NCI-H526 treated with DMSO at 0.1 percent for 48 hours (cell line): Measurements from ENCODE around the gene NOS1.

Experiments used
- DNase-seq: peaks from one replicate; lab custom pipeline; 2025; lab: John Stamatoyannopoulos, UW

NOS1 gene

GRCh38 chr12:117363953-117364486 lies 2.6 kb upstream of the NOS1 start:
- peak; percentile 9 for DNase-seq

GRCh38 chr12:117363056-117363662 lies 1.7 kb upstream of the NOS1 start:
- DNase-seq = no peak

GRCh38 chr12:117362391-117362790 lies 965 bp upstream of the NOS1 start:
- no peak for DNase-seq

GRCh38 chr12:117361905-117362304 lies 479 bp upstream of the NOS1 start:
- DNase-seq = no peak

- no peak for DNase-seq
Measured at GRCh38 chr12:117360551-117361346, 677 bp downstream of the NOS1 start.

GRCh38 chr12:117360222-117360550 lies 1.2 kb downstream of the NOS1 start:
- no peak for DNase-seq

- no peak for DNase-seq
Measured at GRCh38 chr12:117359029-117359845, 2.2 kb downstream of the NOS1 start.

GRCh38 chr12:117356048-117356447 lies 5.4 kb downstream of the NOS1 start:
- no peak for DNase-seq

- no peak for DNase-seq
Measured at GRCh38 chr12:117352883-117353282, 8.5 kb downstream of the NOS1 start.

GRCh38 chr12:117352206-117352605 lies 9.2 kb downstream of the NOS1 start:
- no peak for DNase-seq

GRCh38 chr12:117350140-117350539 lies 11.3 kb downstream of the NOS1 start:
- no peak for DNase-seq

GRCh38 chr12:117347588-117347987 lies 13.8 kb downstream of the NOS1 start:
- no peak for DNase-seq

GRCh38 chr12:117344716-117345115 lies 16.7 kb downstream of the NOS1 start:
- no peak for DNase-seq

GRCh38 chr12:117343849-117344248 lies 17.6 kb downstream of the NOS1 start:
- DNase-seq = no peak

- DNase-seq = no peak
Measured at GRCh38 chr12:117343296-117343695, 18.1 kb downstream of the NOS1 start.

GRCh38 chr12:117342682-117343081 lies 18.7 kb downstream of the NOS1 start:
- no peak for DNase-seq

GRCh38 chr12:117342247-117342646 lies 19.2 kb downstream of the NOS1 start:
- DNase-seq = no peak

GRCh38 chr12:117339104-117339503 lies 22.3 kb downstream of the NOS1 start:
- DNase-seq = no peak

- no peak for DNase-seq
Measured at GRCh38 chr12:117334855-117335587, 26.4 kb downstream of the NOS1 start.

GRCh38 chr12:117334051-117334450 lies 27.4 kb downstream of the NOS1 start:
- DNase-seq = no peak

- DNase-seq = no peak
Measured at GRCh38 chr12:117333331-117333881, 28.0 kb downstream of the NOS1 start.

GRCh38 chr12:117331691-117332090 lies 29.7 kb downstream of the NOS1 start:
- DNase-seq = no peak
